ENCODE measurements around the gene TPP1. TPM values are rescaled to one million over a fixed set of nuclear protein-coding genes. Genes with fewer than 3 reads are reported as not detected.

TPP1 gene
- total RNA-seq (100 to 1,000 TPM; 194 to 198 TPM), polyA plus RNA-seq (100 to 1,000 TPM; 103 to 144 TPM)

- Mint-ChIP-seq H3K4me3 (no peak within 1 kb of the TSS), H3K27me3 (no peaks in the 10 kb centered on the region), H3K9me3 (no peaks in the 10 kb centered on the region), H3K4me1 (peaks cover 6 to 12% (median 9%) of the 10 kb centered on the region in 4 donors), H3K27ac (no peak within 1 kb of the TSS), H3K36me3 (peaks cover 9 to 10% of the 10 kb centered on the region in 2 donors)
- Histone ChIP-seq H3K27me3 (ENCODE audit: insufficient read depth, low read length) (no peaks in the 10 kb centered on the region), H3K36me3 (ENCODE audit: insufficient read depth, low read length) (peaks cover 10% of the 10 kb centered on the region), H3K9me3 (ENCODE audit: control insufficient read depth in 1 of 2, low read length in 2 of 2) (no peaks in the 10 kb centered on the region), H3K27ac (ENCODE audit: low read depth, low read length) (peak within 1 kb of the TSS; percentile 90), H3K4me1 (ENCODE audit: insufficient read depth, low read length) (peaks cover 29% of the 10 kb centered on the region), H3K4me3 (ENCODE audit: low read length in 2 of 2) (peak within 1 kb of the TSS; percentile 68 to 86)
- CTCF ChIA-PET (ENCODE audit: partially characterized antibody) = interaction anchor here (0.8 to 4.1 kb wide), 27 partner anchors 8 to 240 kb away, joined by 3 to 72 read pairs (median 6); partner anchors contain the start of genes ILK, MRPL17 and RRP8
- DNase-seq = peak; percentile 88 to 94 (median 91)
- POLR2A ChIA-PET (ENCODE audit: partially characterized antibody) = interaction anchor here (0.7 to 5.2 kb wide), 31 partner anchors 9 to 216 kb away, joined by 3 to 132 read pairs (median 6); partner anchors contain the start of genes ARFIP2, DCHS1, ILK and MRPL17
- intact Hi-C loops (cut with micrococcal nuclease) = loop anchor here (1.0 to 10.0 kb wide), 6 partner anchors 15 to 204 kb away; partner anchors contain the start of genes APBB1, DCHS1 and MRPL17
Observed at GRCh38 chr11:6619004-6619745, at the start of gene TPP1. Gene TPP1, minus strand, starts transcription at chr11:6619422. Its CDS starts 22 bp downstream, at chr11:6619400.

DNA sequence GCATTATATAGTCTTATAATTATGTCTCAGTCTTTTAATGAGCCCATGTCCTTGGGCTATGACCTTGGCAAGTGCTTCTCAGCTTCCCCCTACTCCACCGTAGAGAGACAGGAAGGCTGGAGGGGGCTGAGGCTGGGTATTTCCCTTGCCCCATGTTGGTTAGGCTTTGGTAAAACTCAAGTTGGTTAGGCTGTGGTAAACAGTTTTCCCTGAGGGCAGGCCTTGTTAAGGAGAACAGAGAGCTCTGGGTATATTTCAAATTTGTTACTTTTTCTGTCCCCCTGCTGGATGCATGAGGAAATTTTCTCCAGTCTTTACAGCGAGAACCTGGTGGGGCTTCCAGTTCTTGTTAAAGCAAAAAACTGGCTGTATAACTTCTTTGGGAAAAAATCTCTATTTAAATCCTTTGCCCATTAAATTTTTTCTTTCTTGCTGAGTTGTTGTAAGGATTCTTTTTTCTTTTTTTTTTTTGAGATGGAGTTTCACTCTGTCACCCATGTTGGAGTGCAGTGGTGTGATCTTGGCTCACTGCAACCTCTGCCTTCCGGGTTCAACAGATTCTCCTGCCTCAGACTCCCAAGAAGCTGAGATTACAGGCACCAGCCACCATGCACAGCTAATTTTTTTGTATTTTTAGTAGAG lies 48.6 kb upstream of the TPP1 start:
- DNase-seq = peak; percentile 48 to 78 (median 54)
- Mint-ChIP-seq H3K27ac (peak overlapping the region; percentile 11 to 88 (median 74)), H3K36me3 (no peaks in the 10 kb centered on the region), H3K9me3 (peaks cover 0 to 3% (median 0%) of the 10 kb centered on the region in 8 donors), H3K27me3 (no peaks in the 10 kb centered on the region), H3K4me3 (peak overlapping the region in 7 of 8 donors; percentile 5 to 35 (median 16)), H3K4me1 (peaks cover 45 to 87% (median 54%) of the 10 kb centered on the region in 4 donors)
- POLR2A ChIA-PET (ENCODE audit: partially characterized antibody) = interaction anchor here (0.7 to 4.2 kb wide), 14 partner anchors 13 to 289 kb away, joined by 3 to 49 read pairs (median 5); partner anchors contain the start of genes MRPL17, TAF10 and TPP1
- CTCF ChIA-PET (ENCODE audit: partially characterized antibody) = interaction anchor here (0.7 to 3.2 kb wide), 24 partner anchors 9 to 289 kb away, joined by 3 to 40 read pairs (median 6); partner anchors contain the start of genes ILK, MRPL17, RRP8 and TAF10
- Histone ChIP-seq H3K36me3 (ENCODE audit: insufficient read depth, low read length) (no peaks in the 10 kb centered on the region), H3K4me1 (ENCODE audit: insufficient read depth, low read length) (peaks cover 59% of the 10 kb centered on the region), H3K9me3 (ENCODE audit: control insufficient read depth in 1 of 2, low read length in 2 of 2) (no peaks in the 10 kb centered on the region), H3K27ac (ENCODE audit: low read depth, low read length) (no peak overlapping the region), H3K4me3 (ENCODE audit: low read length in 2 of 2) (no peak overlapping the region), H3K27me3 (ENCODE audit: insufficient read depth, low read length) (no peaks in the 10 kb centered on the region)
- intact Hi-C loops (cut with micrococcal nuclease) = loop anchor here (1.0 to 2.0 kb wide), 5 partner anchors 15 to 137 kb away; partner anchors contain the start of genes MRPL17 and TPP1

DNA sequence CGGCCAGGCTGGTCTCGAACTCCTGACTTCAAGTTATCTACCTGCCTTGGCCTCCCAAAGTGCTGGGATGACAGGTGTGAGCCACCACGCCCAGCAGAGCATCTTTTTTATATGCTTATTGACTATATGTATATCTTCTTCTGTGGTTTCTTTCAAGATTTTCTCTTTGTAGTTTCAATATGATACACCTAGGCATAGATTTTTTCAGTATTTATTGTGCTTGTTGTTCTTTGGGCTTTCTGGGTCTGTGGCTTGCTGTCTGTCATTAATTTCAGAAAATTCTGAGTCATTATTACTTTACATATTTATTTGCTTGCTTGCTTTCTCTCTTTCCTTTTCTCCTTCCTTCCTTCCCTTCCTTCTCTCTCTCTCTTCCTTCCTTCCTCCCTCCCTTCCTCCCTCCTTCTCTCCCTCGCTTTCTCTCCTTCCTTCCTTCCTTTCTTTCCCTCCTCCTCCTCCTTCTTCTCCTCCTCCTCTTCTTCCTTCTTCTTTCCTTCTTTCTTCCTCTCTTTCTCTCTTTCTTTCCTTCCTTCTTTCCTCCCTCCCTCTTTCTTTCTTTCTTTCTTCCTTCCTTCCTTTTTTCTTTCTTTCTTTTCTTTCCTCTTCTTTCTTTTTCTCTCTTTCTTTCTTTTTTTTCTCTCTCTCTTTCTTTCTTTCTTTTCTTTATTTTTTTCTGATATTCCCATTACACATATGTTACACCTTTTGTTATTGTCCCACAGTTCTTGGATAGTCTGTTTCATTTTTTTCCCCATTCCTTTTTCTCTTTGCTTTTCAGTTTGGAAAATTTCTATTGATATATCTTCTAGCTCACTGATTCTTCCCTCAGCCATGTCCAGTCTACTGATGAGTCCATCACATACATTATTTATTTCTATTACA lies 47.3 kb upstream of the TPP1 start:
- intact Hi-C loops (cut with micrococcal nuclease) = loop anchor here (1.0 to 2.0 kb wide), 5 partner anchors 16 to 135 kb away; partner anchors contain the start of genes MRPL17 and TPP1
- DNase-seq = no peak
- peaks cover 46% of the 10 kb centered on the region for H3K4me1 ChIP-seq (ENCODE audit: insufficient read depth, low read length)
- Mint-ChIP-seq H3K4me3 (peak overlapping the region in 3 of 8 donors; percentile 17 to 45 (median 44)), H3K9me3 (peaks cover 0 to 3% (median 0%) of the 10 kb centered on the region in 8 donors), H3K27me3 (no peaks in the 10 kb centered on the region), H3K27ac (peak overlapping the region; percentile 25 to 78 (median 66)), H3K36me3 (no peaks in the 10 kb centered on the region), H3K4me1 (peaks cover 35 to 74% (median 43%) of the 10 kb centered on the region in 4 donors)
- H3K4me3 ChIP-seq (ENCODE audit: low read length in 2 of 2) = no peak overlapping the region
- ChIA-PET CTCF (ENCODE audit: partially characterized antibody) (interaction anchor here (0.8 to 3.2 kb wide), 14 partner anchors 9 to 136 kb away, joined by 3 to 40 read pairs (median 10); partner anchors contain the start of genes ILK, MRPL17, RRP8 and TAF10), POLR2A (ENCODE audit: partially characterized antibody) (interaction anchor here (0.8 to 4.2 kb wide), 10 partner anchors 13 to 287 kb away, joined by 3 to 49 read pairs (median 5); partner anchors contain the start of genes TAF10 and TPP1)
- no peaks in the 10 kb centered on the region for H3K9me3 ChIP-seq (ENCODE audit: control insufficient read depth in 1 of 2, low read length in 2 of 2)
- no peak overlapping the region for H3K27ac ChIP-seq (ENCODE audit: low read depth, low read length)
- H3K36me3 ChIP-seq (ENCODE audit: insufficient read depth, low read length) = no peaks in the 10 kb centered on the region
- H3K27me3 ChIP-seq (ENCODE audit: insufficient read depth, low read length) = no peaks in the 10 kb centered on the region

GRCh38 chr11:6664551-6664950 lies 45.3 kb upstream of the TPP1 start:
- Histone ChIP-seq H3K27ac (ENCODE audit: low read depth, low read length) (no peak overlapping the region), H3K4me1 (ENCODE audit: insufficient read depth, low read length) (peaks cover 26% of the 10 kb centered on the region), H3K36me3 (ENCODE audit: insufficient read depth, low read length) (no peaks in the 10 kb centered on the region), H3K4me3 (ENCODE audit: low read length in 2 of 2) (no peak overlapping the region), H3K27me3 (ENCODE audit: insufficient read depth, low read length) (no peaks in the 10 kb centered on the region), H3K9me3 (ENCODE audit: control insufficient read depth in 1 of 2, low read length in 2 of 2) (no peaks in the 10 kb centered on the region)
- Mint-ChIP-seq H3K27me3 (no peaks in the 10 kb centered on the region), H3K36me3 (no peaks in the 10 kb centered on the region), H3K4me3 (no peak overlapping the region), H3K9me3 (no peaks in the 10 kb centered on the region), H3K4me1 (peaks cover 19 to 54% (median 25%) of the 10 kb centered on the region in 4 donors), H3K27ac (no peak overlapping the region)
- intact Hi-C loops (cut with micrococcal nuclease) = no loop called here
- ChIA-PET CTCF (ENCODE audit: partially characterized antibody) (interaction anchor here (1.0 to 1.2 kb wide), 3 partner anchors 15 to 60 kb away, joined by 3 to 6 read pairs (median 3); no protein-coding TSS in a partner anchor), POLR2A (ENCODE audit: partially characterized antibody) (interaction anchor here (1.6 kb wide), 1 partner anchor 53 kb away, joined by 3 read pairs; the partner anchor contains the start of gene TAF10)
- no peak for DNase-seq

GRCh38 chr11:6663794-6664469 lies 44.7 kb upstream of the TPP1 start:
- Histone ChIP-seq H3K36me3 (ENCODE audit: insufficient read depth, low read length) (no peaks in the 10 kb centered on the region), H3K9me3 (ENCODE audit: control insufficient read depth in 1 of 2, low read length in 2 of 2) (no peaks in the 10 kb centered on the region), H3K4me3 (ENCODE audit: low read length in 2 of 2) (no peak overlapping the region), H3K27ac (ENCODE audit: low read depth, low read length) (no peak overlapping the region), H3K4me1 (ENCODE audit: insufficient read depth, low read length) (peaks cover 20% of the 10 kb centered on the region), H3K27me3 (ENCODE audit: insufficient read depth, low read length) (no peaks in the 10 kb centered on the region)
- ChIA-PET POLR2A (ENCODE audit: partially characterized antibody) (interaction anchor here (1.6 kb wide), 1 partner anchor 52 kb away, joined by 3 read pairs; the partner anchor contains the start of gene TAF10), CTCF (ENCODE audit: partially characterized antibody) (interaction anchor here (1.0 to 1.2 kb wide), 2 partner anchors 46 to 60 kb away, joined by 3 to 6 read pairs; no protein-coding TSS in a partner anchor)
- intact Hi-C loops (cut with micrococcal nuclease) = no loop called here
- Mint-ChIP-seq H3K4me1 (peaks cover 17 to 48% (median 24%) of the 10 kb centered on the region in 4 donors), H3K27ac (peak overlapping the region in 6 of 7 donors; percentile 33 to 93 (median 54)), H3K36me3 (no peaks in the 10 kb centered on the region), H3K9me3 (no peaks in the 10 kb centered on the region), H3K27me3 (no peaks in the 10 kb centered on the region), H3K4me3 (no peak overlapping the region)
- DNase-seq = no peak

GRCh38 chr11:6660712-6661111 lies 41.5 kb upstream of the TPP1 start:
- peaks cover 4% of the 10 kb centered on the region for H3K4me1 ChIP-seq (ENCODE audit: insufficient read depth, low read length)
- ChIA-PET CTCF (ENCODE audit: partially characterized antibody) (interaction anchor here (0.7 to 3.2 kb wide), 3 partner anchors 13 to 42 kb away, joined by 3 to 14 read pairs (median 6); partner anchors contain the start of gene TPP1), POLR2A (ENCODE audit: partially characterized antibody) (interaction anchor here (1.1 kb wide), 1 partner anchor 42 kb away, joined by 3 read pairs; no protein-coding TSS in a partner anchor)
- no peak overlapping the region for H3K4me3 ChIP-seq (ENCODE audit: low read length in 2 of 2)
- no peak for DNase-seq
- Mint-ChIP-seq H3K9me3 (no peaks in the 10 kb centered on the region), H3K36me3 (no peaks in the 10 kb centered on the region), H3K4me3 (no peak overlapping the region), H3K4me1 (peaks cover 5 to 19% (median 9%) of the 10 kb centered on the region in 4 donors), H3K27me3 (peaks cover 0 to 2% of the 10 kb centered on the region in 2 donors), H3K27ac (no peak overlapping the region)
- H3K27ac ChIP-seq (ENCODE audit: low read depth, low read length) = no peak overlapping the region
- intact Hi-C loops (cut with micrococcal nuclease) = no loop called here
- H3K9me3 ChIP-seq (ENCODE audit: control insufficient read depth in 1 of 2, low read length in 2 of 2) = no peaks in the 10 kb centered on the region
- no peaks in the 10 kb centered on the region for H3K36me3 ChIP-seq (ENCODE audit: insufficient read depth, low read length)
- peaks cover 7% of the 10 kb centered on the region for H3K27me3 ChIP-seq (ENCODE audit: insufficient read depth, low read length)

Measured in CD4-positive, alpha-beta memory T cell (primary cell).